HG03378 (cell line): ENCODE results near the gene TMCC3.

Experiments
- ATAC-seq: cut with Tn5 transposase; IDR thresholded peaks from one replicate; pipeline ENCODE4 v1.9.1; 2021; ENCODE audit warnings: mild to moderate bottlenecking, moderate library complexity; ENCODE audit not compliant: unreplicated experiment

Gene TMCC3

GRCh38 chr12:94535510-94535921, 114.8 kb downstream of the TMCC3 start:
- no peak for ATAC-seq

GRCh38 chr12:94534774-94535509, 115.4 kb downstream of the TMCC3 start:
- ATAC-seq: no peak

DNA sequence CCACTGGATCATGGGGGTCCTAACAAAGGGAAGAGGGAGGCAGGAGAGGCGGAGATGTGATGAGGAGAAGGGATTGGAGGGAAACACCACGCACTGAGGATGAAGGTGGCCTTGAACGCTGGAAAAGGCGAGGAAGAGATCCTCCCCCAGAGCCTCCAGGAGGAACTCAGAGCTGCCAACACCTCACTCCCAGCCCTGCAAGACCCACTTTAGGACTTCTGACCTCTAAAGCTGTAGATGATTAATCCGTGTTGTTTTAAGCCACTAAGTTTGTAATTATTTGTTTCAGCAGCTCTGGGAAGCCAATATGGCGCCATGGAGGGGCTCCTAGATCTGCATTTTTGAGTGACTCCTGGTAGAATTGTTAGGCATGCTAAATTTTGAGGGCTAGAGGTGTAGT, 116.1 kb downstream of the TMCC3 start:
- no peak for ATAC-seq

GRCh38 chr12:94532490-94533422, 117.6 kb downstream of the TMCC3 start:
- no peak for ATAC-seq

- no peak for ATAC-seq
These were observed 119.1 kb downstream of the TMCC3 start for GRCh38 chr12:94531196-94531720.

DNA sequence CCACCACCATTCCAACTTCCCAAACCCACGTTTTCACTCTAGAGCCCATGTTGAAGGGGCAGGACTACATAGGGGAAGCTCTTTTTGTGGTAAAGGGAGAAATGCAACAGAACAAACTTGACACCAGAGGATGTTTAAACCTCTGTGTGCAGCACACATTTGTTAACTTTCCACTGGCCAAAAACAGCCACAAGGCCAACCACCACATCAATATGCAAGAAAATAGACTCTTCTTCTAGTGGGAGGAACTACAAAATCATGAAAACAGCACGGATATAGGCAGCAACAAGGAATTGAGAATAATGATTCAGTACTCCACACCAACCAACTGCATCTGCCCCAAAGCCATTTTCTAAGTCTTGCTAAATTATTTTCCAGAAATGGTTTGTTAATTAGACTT, 124.4 kb downstream of the TMCC3 start:
- ATAC-seq: peak; percentile 65
